CD1c-positive myeloid dendritic cell (primary cell): ENCODE results near the gene RARS2.
"Not testable (repeated sequence)": the region's sequence is repeated elsewhere in the genome, so short reads cannot be mapped to it uniquely, and the experiment has no call there.

Experiments used
- DNase-seq: peaks from one replicate; pipeline ENCODE4 v3.0.0-alpha.2; 2016; ENCODE audit errors: extremely low spot score

Gene RARS2

DNA sequence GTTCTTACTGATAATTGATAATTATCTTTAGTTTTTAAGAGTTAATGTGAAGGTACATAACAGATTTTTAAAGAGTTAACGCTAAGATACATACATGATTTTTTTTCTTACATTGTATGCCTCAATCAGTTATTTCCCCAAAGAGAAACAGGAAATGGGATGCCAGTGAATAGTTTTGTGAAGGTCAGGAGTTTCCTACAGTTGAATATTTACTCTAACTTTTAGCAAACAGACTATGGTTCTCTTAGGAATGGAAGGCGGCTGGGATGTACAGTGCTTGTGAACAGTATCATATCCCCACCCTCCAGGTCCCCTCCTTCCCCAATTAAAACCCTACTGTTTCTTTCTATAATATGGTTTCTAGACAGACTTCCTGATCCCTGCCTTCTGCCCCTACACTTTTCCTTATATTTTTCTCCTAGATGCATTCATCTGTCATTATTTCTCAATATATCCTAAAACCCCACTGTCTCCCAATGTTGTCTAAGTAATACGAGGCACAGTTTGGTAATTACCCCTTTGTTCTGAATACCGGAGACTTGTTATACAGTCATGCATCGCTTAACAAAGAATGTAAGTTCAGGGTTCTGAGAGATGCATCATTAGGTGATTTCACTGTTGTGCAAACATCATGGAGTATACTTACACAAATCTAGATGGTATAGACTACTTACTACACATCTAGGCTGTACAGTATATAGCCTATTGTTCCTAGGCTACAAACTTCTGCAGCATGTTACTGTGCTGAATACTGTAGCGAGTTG is 87.8 kb downstream of the RARS2 start:
- no peak for DNase-seq

DNA sequence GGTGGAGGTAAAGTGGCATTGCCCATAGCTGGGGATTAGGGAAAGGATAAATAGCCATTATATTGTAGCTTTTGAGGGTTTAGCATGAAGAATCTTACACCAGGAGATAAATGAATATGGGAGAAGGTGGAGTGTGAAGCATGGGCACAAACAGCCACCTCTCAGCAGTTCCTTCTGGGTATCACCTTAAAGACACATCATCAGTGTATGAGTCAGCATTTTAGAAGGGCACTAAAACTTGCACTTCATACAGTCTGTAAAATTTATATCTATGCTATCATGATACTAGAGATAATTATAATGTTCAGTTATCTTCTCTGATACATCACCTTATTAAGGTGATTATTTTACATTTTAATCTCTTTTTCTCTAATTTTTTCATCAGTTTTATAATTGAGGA is 91.7 kb downstream of the RARS2 start:
- DNase-seq = no peak

DNA sequence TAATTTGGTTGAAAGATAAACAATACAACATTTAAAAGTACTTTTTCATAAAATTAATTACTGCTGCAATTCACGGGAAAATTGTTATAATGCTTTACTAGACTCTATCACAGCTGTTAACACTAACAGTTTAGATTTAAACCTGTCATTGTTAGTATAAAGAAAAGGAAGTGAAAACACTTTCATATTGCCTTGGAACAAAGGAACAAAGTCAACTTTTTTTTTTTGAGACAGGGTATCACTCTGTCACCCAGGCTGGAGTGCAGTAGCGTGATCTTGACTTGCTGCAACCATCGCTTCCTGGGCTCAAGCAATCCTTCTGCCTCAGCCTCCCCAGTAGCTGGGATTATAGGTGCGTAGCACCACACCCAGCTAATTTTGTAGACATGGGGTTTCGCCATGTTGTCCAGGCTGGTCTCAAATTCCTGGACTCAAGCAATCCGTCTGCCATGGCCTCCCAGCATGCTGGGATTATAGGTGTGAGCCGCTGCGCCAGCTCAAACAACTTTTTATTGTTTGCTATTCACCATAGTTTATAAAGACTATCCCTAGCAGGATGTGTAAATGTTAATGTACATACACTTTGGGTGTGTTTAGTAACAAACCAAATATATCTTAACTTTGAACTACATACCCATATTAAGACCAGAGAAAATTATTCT is 94.9 kb downstream of the RARS2 start:
- no peak for DNase-seq

DNA sequence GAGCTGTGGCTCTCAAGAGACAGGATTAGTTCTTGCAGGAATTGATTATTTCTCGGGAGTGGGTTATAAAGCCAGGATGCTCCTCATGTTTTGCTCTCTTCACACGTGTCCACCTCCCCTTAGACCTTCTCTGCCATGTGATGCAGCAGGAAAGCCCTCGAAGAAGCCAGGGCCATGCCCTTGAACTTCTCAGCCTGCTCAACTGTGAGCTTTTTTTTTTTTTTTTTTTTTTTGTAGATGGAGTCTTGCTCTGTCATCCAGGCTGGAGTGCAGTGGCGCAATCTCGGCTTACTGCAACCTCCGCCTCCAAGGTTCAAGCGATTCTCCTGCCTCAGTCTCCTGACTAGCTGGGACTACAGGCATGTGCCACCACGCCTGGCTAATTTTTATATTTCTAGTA is 100.5 kb downstream of the RARS2 start:
- DNase-seq = not testable (repeated sequence)

DNA sequence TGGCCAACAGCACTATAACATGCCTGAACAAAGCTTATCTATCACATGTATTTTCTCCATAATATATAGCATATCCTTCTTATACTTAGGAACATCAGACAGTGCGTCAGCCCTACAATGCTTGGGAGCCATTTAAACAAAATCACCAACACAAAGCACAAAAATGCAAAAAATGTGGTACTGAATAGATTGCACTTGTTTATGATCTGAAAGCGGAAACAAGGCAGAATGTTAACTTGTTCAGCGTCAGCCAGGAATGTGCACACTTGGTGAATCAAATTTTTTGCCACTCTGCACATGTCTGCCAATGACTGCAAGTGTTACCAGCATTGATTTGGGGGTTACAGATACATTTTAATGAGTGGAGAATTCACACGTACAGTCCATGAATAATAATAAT is 102.2 kb downstream of the RARS2 start:
- DNase-seq = no peak

DNA sequence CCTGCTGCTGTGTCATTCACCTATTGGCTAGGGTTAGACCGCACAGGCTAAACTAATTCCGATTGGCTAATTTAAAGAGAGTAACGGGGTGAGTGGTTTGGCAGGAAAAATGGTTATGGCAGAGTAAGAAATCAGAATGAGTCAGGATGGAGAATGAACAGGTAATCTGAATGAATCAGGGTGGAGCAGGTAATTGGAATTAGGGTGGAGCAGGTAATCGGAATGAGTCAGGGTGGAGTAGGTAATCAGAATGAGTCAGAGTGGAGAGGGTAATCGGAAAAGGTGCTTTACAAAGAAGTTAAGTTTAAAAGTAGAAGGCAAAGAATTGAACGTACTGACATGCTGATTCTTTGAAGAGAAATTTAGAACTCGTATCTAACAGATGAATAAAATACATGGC is 105.3 kb downstream of the RARS2 start:
- no peak for DNase-seq

DNA sequence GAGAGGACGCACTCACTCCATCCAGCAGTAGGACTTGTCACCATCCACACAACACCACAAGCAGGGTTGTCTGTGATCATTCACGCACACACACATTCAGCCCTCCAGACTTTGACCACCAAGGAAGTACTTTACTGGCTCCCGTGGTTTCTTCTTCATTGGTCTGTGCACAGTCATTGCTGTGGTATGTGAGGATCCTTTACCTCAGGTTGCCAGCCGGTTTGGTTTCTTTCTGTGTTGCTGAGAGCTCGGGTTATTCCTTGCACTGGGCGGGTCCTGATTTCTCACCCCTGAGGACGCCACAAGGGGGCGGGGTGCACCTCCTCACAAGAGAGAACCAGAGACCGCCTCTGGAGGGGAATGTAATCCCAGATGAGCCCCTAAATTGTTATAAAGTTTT is 105.9 kb downstream of the RARS2 start:
- peak; percentile 3 for DNase-seq

DNA sequence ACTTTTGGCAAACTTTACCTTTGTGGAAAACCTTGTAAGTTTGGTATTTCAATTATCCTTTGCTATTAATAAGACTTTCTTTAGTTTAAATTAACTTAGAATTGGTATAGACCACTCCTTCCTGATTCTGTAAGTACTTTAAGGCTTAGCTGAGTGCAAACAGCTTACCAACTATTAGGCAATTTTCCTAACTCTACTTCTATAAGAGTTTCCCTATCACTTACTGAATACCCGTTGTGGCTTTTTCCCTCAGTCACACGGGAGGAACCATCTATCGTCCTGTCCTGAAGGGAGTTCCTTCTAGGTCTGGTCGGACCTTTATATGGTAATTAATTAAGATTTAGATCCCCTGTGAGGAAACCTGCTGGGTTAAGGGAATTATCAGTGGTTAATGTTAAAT is 107.4 kb downstream of the RARS2 start:
- peak; percentile 48 for DNase-seq

DNA sequence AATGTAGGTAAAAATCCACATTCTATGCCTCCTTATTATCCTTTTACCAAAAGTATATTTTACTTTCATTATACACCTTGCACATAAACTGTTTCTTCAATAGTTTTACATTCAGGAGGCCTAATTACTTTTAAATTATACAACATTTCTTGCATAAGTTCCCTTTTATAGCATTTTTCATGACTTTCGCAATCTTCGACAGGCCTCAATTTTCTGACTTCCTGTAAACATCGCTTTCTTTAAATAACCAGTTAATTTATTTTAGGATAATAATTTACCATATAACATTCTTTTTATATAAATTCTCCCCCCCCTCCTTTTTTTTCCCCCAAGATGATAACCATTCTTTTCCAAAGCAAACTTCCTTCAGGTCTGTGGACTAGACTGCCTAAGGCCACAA is 107.9 kb downstream of the RARS2 start:
- peak; percentile 66 for DNase-seq

DNA sequence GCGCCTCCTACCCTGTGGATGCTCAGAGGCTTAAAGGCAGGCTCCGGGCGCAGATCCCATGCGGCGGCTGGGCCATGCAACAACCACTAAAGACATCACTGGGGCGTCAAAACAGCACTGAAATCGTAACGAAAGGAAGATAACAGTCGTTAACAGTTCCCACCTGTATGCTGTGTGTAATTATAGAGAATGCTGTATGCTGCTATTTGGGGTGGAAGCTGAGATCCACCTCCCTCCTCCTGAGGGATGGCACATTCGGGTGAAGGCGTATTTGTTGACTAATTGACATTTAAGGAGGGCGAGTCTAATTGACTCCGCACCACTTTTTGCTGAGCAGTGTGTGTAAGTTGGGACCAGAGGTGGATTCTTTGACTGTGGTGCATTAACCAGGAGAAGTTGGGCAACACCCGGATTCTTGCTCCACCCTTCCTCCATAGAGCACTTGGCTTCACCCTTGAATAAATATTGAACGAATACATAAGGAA is 116.3 kb downstream of the RARS2 start:
- DNase-seq = peak; percentile 20

DNA sequence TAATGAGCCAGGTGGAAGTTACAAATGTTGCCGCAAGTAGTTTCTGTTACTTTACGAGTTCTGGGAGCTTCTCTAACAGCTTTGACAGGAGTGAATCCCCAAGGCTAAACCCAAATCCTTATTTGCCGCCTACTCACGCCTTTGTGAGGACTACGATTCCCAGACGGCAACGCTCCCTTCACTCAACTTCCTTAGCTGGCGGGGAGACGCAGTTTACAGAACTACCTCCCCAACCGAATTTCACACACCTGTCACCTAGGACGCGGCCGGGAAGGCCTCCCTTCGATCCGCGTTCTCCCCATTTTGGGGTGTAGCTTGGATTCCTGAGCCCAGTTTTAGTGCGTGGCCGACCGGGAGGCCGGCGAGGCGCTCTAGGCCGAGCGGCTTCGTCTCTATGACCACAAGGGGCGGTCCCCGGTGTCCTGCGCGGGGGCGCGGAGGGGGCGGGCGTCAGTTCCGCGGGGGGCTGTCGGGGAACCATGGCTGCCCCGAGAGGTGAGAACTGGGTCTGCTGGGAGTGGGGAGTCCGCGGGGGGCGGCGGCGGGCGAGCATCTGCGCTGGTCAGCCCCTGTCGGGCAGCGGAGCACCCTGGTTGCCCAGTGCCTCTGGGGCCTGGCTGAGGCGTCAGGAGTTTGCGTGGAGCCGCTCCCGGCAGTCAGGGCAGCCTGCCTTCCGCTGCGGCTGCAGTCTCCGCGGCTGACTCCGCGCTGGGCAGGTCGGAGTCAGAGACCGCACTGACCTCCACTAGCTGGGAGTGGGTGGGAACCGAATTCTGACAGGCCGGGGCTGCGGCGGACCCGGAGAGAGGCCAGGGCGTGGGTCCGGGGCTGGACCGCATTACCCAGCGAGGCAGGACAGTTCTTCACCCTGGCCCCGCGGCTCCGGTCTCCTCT is 117.0 kb downstream of the RARS2 start, which contains the start of gene SLC35A1:
SLC35A1 (plus strand) TSS at position 450 of the 894 bp plus-strand sequence; CDS start at position 480, 30 bp downstream.
- peak; percentile 80 for DNase-seq

DNA sequence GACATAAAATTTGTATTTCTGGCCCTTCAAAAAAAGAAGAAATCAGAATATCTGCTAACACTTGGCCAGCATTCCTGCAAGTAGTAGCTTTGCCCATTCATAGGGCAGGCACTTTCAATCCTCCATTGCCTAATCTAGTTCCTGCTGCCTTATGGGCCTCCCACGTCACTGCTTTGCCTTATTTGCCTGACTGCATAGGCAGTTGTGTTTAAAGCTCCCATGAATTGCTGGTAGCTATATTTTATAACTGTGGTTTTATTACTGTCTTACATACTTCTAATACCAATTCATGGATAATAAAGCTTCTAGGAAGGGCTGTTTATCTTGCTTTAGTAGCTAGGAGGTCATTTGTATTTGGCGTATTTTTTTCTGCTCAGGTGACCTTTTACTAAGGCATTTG is 124.7 kb downstream of the RARS2 start:
- DNase-seq = no peak
